Right cardiac atrium (tissue), 5 donors: ENCODE data around the gene SENP6. TPM values are rescaled to one million over a fixed set of nuclear protein-coding genes. Genes with fewer than 3 reads are reported as not detected.
"Not testable (repeated sequence)": the region's sequence is repeated elsewhere in the genome, so short reads cannot be mapped to it uniquely, and the experiment has no call there.

ENCODE experiments used
- ATAC-seq, 2 donors: fragments of 200-7000 bp; cut with Tn5 transposase; one replicate each; pipeline versions ENCODE4 v1.8.0 to v1.9.1; 2020; ENCODE audit warnings: moderate library complexity in 2 of 2, mild to moderate bottlenecking in 1 of 2
- DNase-seq, 3 donors: peaks; one replicate each; pipeline ENCODE4 v3.0.0-alpha.2; 2020
- H3K27ac ChIP-seq: one replicate; pipeline ENCODE4 v1.5.1; 2013; ENCODE audit warnings: mild to moderate bottlenecking, low read length, control low read depth, moderate library complexity
- H3K27me3 ChIP-seq: one replicate; pipeline ENCODE4 v1.6.1; 2013; ENCODE audit not compliant: control insufficient read depth, insufficient read depth
- H3K4me1 ChIP-seq: one replicate; pipeline ENCODE4 v1.6.1; 2013; ENCODE audit warnings: low read length; ENCODE audit not compliant: control insufficient read depth, insufficient read depth
- H3K4me3 ChIP-seq: one replicate; pipeline ENCODE4 v1.5.1; 2013; ENCODE audit warnings: low read length, control low read depth
- H3K9me3 ChIP-seq: one replicate; pipeline ENCODE4 v1.6.1; 2013; ENCODE audit warnings: low read length; ENCODE audit not compliant: control insufficient read depth
- WGBS: extraction: QIAGEN DNeasy Blood & Tissue Kit; methylation state at CpG from one replicate; pipeline ENCODE4 v1.1.7; 2013; 5-methylcytosine and 5-hydroxymethylcytosine counted together
- intact Hi-C, 4 donors: fragments of 100-400 bp; cut with DNase I; formaldehyde crosslinking; loops; one replicate each; pipeline versions ENCODE4 v1.11.0 to v1.14.0; 2022 to 2023
- polyA plus RNA-seq: library from polyadenylated mRNA; stranded (reverse); fragments of 200-250 nt; gene quantifications from one replicate; pipeline ENCODE4 v1.2.3, GENCODE V29; 2013
- total RNA-seq, 4 donors: library from RNA; stranded (reverse); fragmentation: NEBNext Ultra II Directional; extraction: Animal tissue kit (Norgen Biotek cat#: 25700); gene quantifications; one replicate each; pipeline ENCODE4 v1.2.1, GENCODE V29; 2021
- donor health status: healthy with polysubstance abuse.
- donor health status: DM: no; HTN: yes; CAD: no.
- donor health status: DM: no; HTN: no; CAD: no.
- donor health status: DM: no; HTN: yes; CAD: no; lungs with severe emphysema.
- donor health status: DM: yes; HTN: yes; CAD: no.

Gene SENP6
- total and polyA plus RNA-seq, 5 donors, result 23.0 to 76.5 (median 63.3) TPM

GRCh38 chr6:75579951-75580350 is 21.7 kb upstream of the SENP6 start:
- 90% methylated on average over 4 of the region's 4 CpGs for WGBS
- Histone ChIP-seq H3K27ac (no peak overlapping the region), H3K4me3 (no peak overlapping the region), H3K27me3 (no peaks in the 10 kb centered on the region), H3K4me1 (no peaks in the 10 kb centered on the region), H3K9me3 (no peaks in the 10 kb centered on the region)
- DNase-seq (no peak), ATAC-seq (no peak)
- intact Hi-C loops, result no loop called here

GRCh38 chr6:75581231-75581630 is 20.4 kb upstream of the SENP6 start:
- intact Hi-C loops, result no loop called here
- no peak for ATAC-seq
- Histone ChIP-seq H3K9me3 (no peaks in the 10 kb centered on the region), H3K27me3 (no peaks in the 10 kb centered on the region), H3K4me1 (no peaks in the 10 kb centered on the region), H3K27ac (no peak overlapping the region), H3K4me3 (no peak overlapping the region)
- no peak for DNase-seq
- WGBS, result 97% methylated on average over 1 of the region's 1 CpG

GRCh38 chr6:75584552-75584951 is 17.1 kb upstream of the SENP6 start:
- intact Hi-C loops, H3K27me3 ChIP-seq, DNase-seq, H3K4me1 ChIP-seq, H3K27ac ChIP-seq, H3K4me3 ChIP-seq, ATAC-seq, H3K9me3 ChIP-seq: not testable (repeated sequence)
- WGBS, result 94% methylated on average over 2 of the region's 2 CpGs

GRCh38 chr6:75588948-75589347 is 12.7 kb upstream of the SENP6 start:
- Histone ChIP-seq H3K9me3 (no peaks in the 10 kb centered on the region), H3K27me3 (no peaks in the 10 kb centered on the region), H3K27ac (no peak overlapping the region), H3K4me3 (no peak overlapping the region), H3K4me1 (no peaks in the 10 kb centered on the region)
- over 99% methylated on average over 2 of the region's 2 CpGs for WGBS
- no peak for ATAC-seq
- DNase-seq, result no peak
- intact Hi-C loops, result no loop called here

GRCh38 chr6:75590370-75590769 is 11.3 kb upstream of the SENP6 start:
- intact Hi-C loops, result no loop called here
- 94% methylated on average over 2 of the region's 2 CpGs for WGBS
- ATAC-seq (no peak), DNase-seq (no peak)
- Histone ChIP-seq H3K9me3 (no peaks in the 10 kb centered on the region), H3K27ac (no peak overlapping the region), H3K4me1 (no peaks in the 10 kb centered on the region), H3K27me3 (no peaks in the 10 kb centered on the region), H3K4me3 (no peak overlapping the region)

- DNase-seq, intact Hi-C loops, H3K27ac ChIP-seq, H3K27me3 ChIP-seq, H3K4me3 ChIP-seq, H3K9me3 ChIP-seq, H3K4me1 ChIP-seq, ATAC-seq: not testable (repeated sequence)
- 98% methylated on average over 2 of the region's 2 CpGs for WGBS
These were observed 5.3 kb upstream of the SENP6 start for GRCh38 chr6:75596380-75596779.

GRCh38 chr6:75600768-75601167 is 912 bp upstream of the SENP6 start:
- DNase-seq, result no peak
- WGBS, result 62% methylated on average over 7 of the region's 7 CpGs
- Histone ChIP-seq H3K4me1 (no peaks in the 10 kb centered on the region), H3K4me3 (peak overlapping the region; percentile 95), H3K9me3 (no peaks in the 10 kb centered on the region), H3K27ac (no peak overlapping the region), H3K27me3 (no peaks in the 10 kb centered on the region)
- intact Hi-C loops, result no loop called here
- ATAC-seq, result no peak

- H3K27me3 ChIP-seq, result no peaks in the 10 kb centered on the region
- DNase-seq, result peak; percentile 43 to 80 (median 79)
- no peaks in the 10 kb centered on the region for H3K9me3 ChIP-seq
- H3K27ac ChIP-seq, result peak overlapping the region; percentile 96
- peak; percentile 71 to 78 for ATAC-seq
- no peaks in the 10 kb centered on the region for H3K4me1 ChIP-seq
- peak overlapping the region; percentile 95 for H3K4me3 ChIP-seq
- intact Hi-C loops, result no loop called here
- WGBS, result under 1% methylated on average over 70 of the region's 70 CpGs
These were observed 796 bp downstream of the SENP6 start for GRCh38 chr6:75602246-75603105.

- ATAC-seq (no peak), DNase-seq (no peak)
- Histone ChIP-seq H3K4me1 (no peaks in the 10 kb centered on the region), H3K27me3 (no peaks in the 10 kb centered on the region), H3K9me3 (no peaks in the 10 kb centered on the region), H3K27ac (no peak overlapping the region), H3K4me3 (peak overlapping the region; percentile 95)
- 2% methylated on average over 2 of the region's 2 CpGs for WGBS
- intact Hi-C loops, result no loop called here
These were observed 1.4 kb downstream of the SENP6 start for GRCh38 chr6:75603106-75603420.

GRCh38 chr6:75604294-75604693 is 2.6 kb downstream of the SENP6 start:
- H3K4me1 ChIP-seq, result no peaks in the 10 kb centered on the region
- WGBS, result 95% methylated on average over 16 of the region's 16 CpGs
- no peak overlapping the region for H3K27ac ChIP-seq
- H3K27me3 ChIP-seq, result no peaks in the 10 kb centered on the region
- no peak for DNase-seq
- no peaks in the 10 kb centered on the region for H3K9me3 ChIP-seq
- no peak for ATAC-seq
- intact Hi-C loops, result no loop called here
- peak overlapping the region; percentile 95 for H3K4me3 ChIP-seq

GRCh38 chr6:75605635-75606034 is 4.0 kb downstream of the SENP6 start:
- no peak for ATAC-seq
- Histone ChIP-seq H3K9me3 (no peaks in the 10 kb centered on the region), H3K4me3 (no peak overlapping the region), H3K4me1 (peaks cover 4% of the 10 kb centered on the region), H3K27ac (no peak overlapping the region), H3K27me3 (no peaks in the 10 kb centered on the region)
- intact Hi-C loops, result no loop called here
- WGBS, result 93% methylated on average over 4 of the region's 4 CpGs
- no peak for DNase-seq

- Histone ChIP-seq H3K27ac (peak overlapping the region; percentile 20), H3K4me1 (peaks cover 4% of the 10 kb centered on the region), H3K9me3 (no peaks in the 10 kb centered on the region), H3K4me3 (no peak overlapping the region), H3K27me3 (no peaks in the 10 kb centered on the region)
- WGBS, result 83% methylated on average over 3 of the region's 3 CpGs
- intact Hi-C loops, result no loop called here
- ATAC-seq, result no peak
- DNase-seq, result no peak
These were observed 6.6 kb downstream of the SENP6 start for GRCh38 chr6:75608304-75608703.
